Nucleus accumbens (tissue), 56 donors: Measurements from ENCODE around the gene SGMS2.

ENCODE experiments used
- DNase-seq, 56 donors: peaks; one replicate each; lab custom pipeline; 2025; lab: John Stamatoyannopoulos, UW

The SGMS2 gene

GRCh38 chr4:107824350-107825071 lies at the start of gene SGMS2:
SGMS2 (plus strand) TSS chr4:107824932; CDS start chr4:107895554, 70,622 bp downstream.
- DNase-seq: peak in 52 of 56 donors; percentile 1 to 89 (median 43)

DNA sequence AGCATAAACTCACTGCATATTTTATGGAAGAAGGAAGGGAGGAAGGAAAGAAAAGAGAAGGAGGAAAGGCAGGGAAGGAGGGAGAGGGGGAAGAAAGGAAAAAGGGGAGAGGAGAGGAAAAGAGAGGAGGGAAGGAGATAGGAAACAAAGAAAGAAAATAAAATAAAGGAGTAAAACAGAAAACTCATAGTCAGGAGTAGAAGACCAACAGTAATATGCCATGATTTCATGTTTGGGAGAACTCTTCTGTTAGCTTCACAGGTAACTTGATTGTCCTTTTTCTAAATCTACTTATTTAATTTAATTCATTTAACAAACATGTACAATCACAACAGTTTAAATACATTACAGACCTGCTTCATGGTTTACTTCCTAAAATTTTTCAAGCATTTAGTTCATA lies 46.8 kb upstream of the SGMS2 start:
- no peak for DNase-seq

- no peak for DNase-seq
Observed at GRCh38 chr4:107778784-107779530, 45.8 kb upstream of the SGMS2 start.

DNA sequence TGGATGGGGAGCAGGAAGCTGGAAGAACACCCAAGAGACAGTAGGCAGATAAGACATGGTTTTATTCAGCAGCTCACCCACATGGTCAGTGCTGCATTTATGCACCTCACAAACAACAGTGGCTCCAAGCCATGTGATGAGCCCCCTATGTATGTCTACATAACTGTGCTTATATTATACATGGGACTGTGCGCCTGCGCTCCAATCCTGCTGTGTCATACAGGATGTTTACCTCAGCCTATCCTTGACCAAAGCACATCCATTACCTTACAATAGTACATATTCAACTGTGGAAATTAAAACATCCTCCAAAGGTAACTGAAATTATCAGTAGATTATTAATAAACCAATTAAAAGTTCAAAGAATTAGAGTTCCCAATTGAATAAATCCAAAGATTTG lies 44.1 kb upstream of the SGMS2 start:
- DNase-seq: no peak

- no peak for DNase-seq
Observed at GRCh38 chr4:107791902-107792301, 32.8 kb upstream of the SGMS2 start.

DNA sequence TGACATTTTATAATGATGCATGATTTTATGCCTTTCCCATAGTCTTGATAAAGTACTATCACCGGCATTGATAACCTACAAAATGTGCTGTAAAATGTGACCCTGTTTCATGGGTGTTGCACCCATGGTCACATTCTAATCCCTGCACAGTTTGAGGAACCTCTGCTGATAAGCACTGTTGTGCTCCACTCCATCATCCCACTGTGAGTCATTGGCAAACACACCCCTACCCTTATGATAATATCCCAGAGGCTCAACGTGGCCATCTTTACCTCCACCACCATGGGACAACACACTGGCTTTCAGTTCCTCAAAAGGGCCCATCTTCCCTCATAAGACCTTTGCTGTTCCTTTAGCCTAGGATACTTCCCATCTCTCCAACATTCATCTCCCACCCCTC lies 32.0 kb upstream of the SGMS2 start:
- no peak for DNase-seq

DNA sequence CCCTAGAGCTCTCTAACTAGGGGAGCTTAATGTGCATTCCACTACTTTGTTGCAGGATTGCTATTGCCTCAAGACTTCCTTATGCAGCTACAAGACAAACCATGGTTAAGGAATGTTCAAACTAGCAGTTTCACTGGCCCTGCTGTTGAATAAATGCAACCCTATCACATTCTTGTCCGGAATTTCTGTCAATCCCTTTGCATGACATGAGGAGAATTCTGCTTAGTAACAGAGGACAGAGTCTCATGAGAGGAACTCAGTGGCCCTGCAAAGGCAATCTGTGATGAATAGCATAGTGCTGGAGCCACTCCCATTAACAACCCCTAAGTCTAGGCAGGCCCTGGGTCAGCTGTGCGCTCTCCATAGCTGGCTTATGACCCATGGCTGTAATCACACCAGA lies 30.7 kb upstream of the SGMS2 start:
- DNase-seq: no peak

DNA sequence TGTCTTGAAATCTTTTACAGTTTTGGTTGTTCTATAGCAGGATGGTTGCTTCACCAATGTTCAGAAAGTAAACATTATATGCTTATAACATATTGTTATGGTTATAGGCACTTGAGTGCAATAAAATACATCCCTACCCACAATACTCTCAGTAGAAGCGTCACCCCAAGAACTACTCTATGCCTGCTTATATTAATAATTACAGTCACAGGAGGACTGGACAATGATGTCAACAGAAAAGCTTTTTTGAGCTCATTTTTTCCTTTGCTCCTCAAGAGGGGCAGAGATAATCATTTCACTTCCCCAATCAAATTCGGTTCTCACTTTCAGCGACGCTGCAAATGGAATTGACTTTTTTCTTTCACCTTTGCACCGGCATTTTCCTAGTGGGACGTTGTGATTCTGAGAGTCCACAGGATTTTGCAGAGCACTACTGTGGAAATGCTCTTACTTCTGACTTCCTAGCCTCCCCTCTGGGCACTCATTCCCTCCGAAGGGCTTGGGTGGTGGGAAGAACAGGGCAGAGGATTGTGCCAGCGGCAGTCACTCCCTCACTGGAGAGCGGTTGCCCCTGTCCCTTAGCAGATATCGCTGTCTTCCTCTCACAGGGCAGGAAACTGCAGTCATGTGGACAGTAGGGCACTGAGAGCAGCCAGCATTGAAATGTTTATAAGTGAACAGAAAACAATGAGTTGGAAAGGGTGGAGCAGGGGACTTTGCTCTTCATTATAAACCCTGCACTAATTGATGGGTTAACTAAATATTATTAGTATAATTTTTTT lies 24.9 kb upstream of the SGMS2 start:
- peak in 1 of 56 donors; percentile 1 for DNase-seq

- no peak for DNase-seq
Observed at GRCh38 chr4:107800706-107801105, 24.0 kb upstream of the SGMS2 start.

DNA sequence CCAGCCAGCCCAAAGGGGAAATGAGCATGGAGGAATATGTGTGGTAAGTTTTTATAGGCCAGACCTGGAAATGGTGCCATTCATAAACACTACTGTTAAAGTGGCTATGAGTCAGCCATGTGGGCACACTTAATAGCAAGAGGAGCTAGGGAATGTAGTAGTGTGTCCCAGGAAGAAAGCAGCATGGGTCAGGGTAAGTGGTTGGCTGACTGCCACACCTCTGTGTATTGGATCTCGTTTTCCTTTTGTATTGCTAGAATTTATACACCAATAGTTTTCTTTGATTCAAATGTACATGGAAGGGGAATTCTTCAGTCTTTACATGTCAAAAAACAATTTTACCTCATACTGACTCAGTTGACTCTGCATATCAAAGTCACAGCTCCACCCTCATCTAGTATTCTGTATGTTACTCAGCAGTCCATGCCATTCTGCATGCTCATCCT lies 22.9 kb upstream of the SGMS2 start:
- DNase-seq: no peak

- DNase-seq: no peak
Observed at GRCh38 chr4:107804956-107805355, 19.8 kb upstream of the SGMS2 start.

GRCh38 chr4:107806196-107806595 lies 18.5 kb upstream of the SGMS2 start:
- DNase-seq: no peak

GRCh38 chr4:107808572-107808971 lies 16.2 kb upstream of the SGMS2 start:
- DNase-seq: no peak

GRCh38 chr4:107809210-107809609 lies 15.5 kb upstream of the SGMS2 start:
- no peak for DNase-seq

- no peak for DNase-seq
Observed at GRCh38 chr4:107814758-107815157, 10.0 kb upstream of the SGMS2 start.

DNA sequence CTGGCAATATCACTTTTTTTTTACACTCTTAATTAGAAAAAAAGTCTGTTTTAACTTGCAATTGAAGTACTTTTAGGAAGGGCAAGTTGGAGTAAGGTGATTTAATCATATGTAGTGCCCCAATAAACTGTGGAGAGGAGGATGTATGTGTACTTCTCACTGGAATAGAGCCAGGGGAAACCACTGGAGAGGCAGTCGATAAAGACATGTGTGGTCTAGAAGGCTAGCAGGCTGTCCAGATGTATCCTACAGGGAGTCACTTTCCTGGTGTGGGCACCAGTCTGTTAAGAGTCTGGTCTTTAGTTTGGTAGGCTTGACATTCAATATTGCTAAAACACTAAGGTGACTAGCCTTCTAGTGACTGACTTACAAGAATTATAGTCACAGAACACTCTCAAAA lies 9.6 kb upstream of the SGMS2 start:
- DNase-seq: no peak

DNA sequence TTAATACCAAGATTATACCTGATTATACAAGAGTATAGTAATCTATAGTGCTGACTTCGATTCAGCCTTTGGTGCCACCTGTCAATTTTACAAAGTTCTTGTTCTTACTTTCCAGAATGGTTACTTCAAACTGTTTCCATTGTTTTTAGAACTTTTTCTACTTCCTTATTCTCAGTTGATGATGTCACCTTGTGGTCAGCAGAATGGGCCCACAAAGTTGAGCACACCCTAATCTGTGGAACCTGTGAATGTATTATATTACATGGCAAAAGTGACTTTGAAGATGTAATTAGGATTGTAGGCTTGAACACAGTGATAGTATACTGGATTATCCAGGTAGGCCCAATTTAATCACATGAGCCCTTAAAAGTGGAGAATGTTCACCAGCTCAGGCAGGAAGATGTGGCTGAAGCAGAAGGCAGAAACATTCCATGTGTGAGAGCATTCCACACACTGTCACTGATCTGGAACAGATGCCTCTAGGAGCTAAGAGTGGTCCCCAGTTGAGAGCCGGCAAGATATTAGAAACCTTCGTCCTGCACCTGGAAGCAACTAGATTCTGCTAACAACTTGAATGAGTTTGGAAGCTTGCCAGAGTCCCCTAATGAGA lies 6.3 kb upstream of the SGMS2 start:
- no peak for DNase-seq

DNA sequence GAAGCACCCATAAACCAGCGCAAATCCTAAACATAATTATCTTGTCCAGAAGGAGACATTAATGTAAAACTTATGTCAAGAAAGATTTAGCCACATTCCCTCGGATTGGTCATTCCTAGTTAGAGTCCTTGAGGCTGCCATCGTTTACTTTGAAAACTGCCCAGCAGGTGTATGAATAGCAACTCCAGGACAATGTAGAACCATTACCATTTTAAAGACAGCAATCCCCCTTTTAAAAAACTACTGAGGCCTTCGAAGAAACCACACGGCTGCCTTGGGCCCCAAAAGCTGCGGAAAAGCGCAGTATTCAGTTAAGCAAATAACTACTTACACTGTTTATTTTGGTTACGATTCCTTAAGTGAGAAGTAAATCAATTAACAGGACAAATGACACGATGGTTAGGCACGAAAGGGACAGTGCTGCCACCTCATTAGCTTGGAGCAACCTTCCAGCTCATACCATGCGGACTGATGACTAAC lies 822 bp upstream of the SGMS2 start:
- no peak for DNase-seq

GRCh38 chr4:107825072-107825824 lies 516 bp downstream of the SGMS2 start:
- peak in 23 of 56 donors; percentile 2 to 81 (median 27) for DNase-seq

DNA sequence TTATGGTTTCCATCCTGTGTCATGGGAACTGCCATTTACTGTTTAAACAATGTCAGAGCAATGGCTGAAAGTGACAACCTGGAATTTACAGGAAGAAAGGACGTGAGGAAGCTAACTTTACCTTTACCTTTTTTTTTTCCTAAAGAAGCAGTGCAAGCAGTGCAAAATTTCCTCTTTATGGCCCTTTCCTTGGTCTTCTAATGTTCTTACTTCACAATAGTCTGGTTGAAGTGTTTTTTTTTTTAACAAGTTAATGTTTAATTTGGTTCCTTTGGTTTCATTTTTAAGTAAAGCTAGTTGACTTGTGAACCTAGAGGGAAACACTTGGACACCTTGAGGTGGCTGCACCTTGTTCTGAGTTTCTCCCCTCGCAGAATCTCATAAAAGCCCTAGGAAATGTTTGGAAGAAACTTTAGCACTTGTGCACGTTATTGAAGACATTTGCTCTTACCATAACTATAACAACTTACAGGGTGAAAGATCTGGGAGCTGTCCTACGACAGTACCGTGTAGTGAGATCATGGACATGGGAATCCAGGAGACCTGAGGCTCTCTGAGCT lies 1.8 kb downstream of the SGMS2 start:
- no peak for DNase-seq
